DND-41 (cell line): Measurements from ENCODE around the gene RNLS.

Experiments used
- CTCF ChIP-seq: IDR thresholded peaks from 2 replicates; pipeline ENCODE4 v1.5.1; 2012; ENCODE audit warnings: borderline replicate concordance, low read length, moderate library complexity, mild to moderate bottlenecking; ENCODE audit not compliant: poor library complexity, severe bottlenecking; ENCODE audit errors: extremely low read depth
- EZH2 ChIP-seq: IDR thresholded peaks from 3 replicates; pipeline ENCODE4 v1.6.1; 2012; ENCODE audit warnings: borderline replicate concordance, low read depth, mild to moderate bottlenecking, moderate library complexity, low read length, inconsistent platforms; ENCODE audit not compliant: severe bottlenecking

DNA sequence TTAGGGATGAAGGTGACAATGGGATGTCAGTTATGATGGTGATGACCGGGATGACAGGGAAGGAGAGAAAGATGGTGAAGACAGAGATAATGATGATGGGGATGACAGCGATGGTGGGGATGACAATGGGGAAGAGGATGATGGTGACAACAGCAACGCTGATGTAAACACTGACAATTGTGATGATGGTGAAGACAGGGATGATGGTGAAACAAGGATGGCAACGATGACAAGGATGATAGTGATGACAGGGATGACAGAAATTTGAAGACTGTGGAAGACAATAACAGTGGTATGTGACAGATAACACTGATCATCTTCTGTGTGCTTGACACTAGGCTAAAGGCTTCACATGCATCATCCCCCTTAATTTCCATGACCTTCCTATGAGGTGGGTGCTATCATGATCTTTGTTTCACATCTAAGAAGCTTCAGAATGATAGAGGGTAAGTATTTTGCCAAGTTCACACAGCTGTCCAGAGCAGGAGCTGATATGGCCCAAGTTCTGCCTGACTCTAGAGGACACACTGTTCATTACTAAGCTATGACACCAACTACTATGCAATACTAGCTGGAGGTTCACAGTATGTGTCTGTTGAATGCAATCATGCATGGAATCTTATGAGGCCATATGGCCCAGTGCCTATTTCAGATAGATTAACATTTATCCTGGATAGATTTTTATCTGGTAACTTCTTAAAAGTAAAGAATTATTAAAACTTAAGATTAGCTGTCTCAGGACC lies 105.6 kb downstream of the RNLS start:
- TF ChIP-seq CTCF (no peak), EZH2 (no peak)
